Measurements from ENCODE around the gene TMEM233.

DNA sequence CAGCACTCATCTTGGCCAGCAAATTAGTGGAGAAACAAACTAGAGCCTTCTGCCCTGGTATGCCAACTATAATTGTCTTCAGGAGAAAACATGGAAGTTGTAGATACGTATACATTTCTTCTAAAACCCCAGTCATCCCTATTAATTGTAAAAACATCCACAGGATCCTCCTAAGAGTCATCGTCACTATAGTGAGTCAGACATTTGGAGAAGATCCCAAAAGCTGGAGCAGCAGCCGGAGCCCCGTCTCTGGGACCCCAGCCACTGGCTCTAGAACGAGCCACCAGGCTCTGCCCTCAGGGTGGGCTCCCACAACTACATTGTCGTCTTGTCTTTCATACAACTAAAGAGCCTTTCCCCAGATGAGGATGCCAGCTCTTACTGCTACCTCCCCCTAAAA is 89.8 kb downstream of the TMEM233 start:
- TF ChIP-seq EZH2 (IDR thresholded peaks at IDR 0.05) (no peak), FOXP2 (optimal IDR thresholded peaks at IDR 0.05; ENCODE audit: control extremely low read depth, extremely low read length, insufficient read depth) (no peak), POLR2AphosphoS5 (IDR thresholded peaks at IDR 0.05; ENCODE audit: borderline replicate concordance, low read depth, low read length) (no peak)

Measured in SK-N-MC (cell line).